ENCODE results near the gene BMS1.

Gene BMS1

GRCh38 chr10:42879380-42880254 is 97.0 kb downstream of the BMS1 start:
- no peaks in the 10 kb centered on the region for H3K4me1 Mint-ChIP-seq (ENCODE audit: low read depth)
- H3K27ac Mint-ChIP-seq: no peak overlapping the region

GRCh38 chr10:42880255-42880620 is 97.6 kb downstream of the BMS1 start:
- H3K36me3 Mint-ChIP-seq (ENCODE audit: low read depth): no peaks in the 10 kb centered on the region
- no peaks in the 10 kb centered on the region for H3K27me3 Mint-ChIP-seq
- peaks cover 12% of the 10 kb centered on the region for H3K9me3 Mint-ChIP-seq
- no peak overlapping the region for H3K27ac Mint-ChIP-seq
- H3K4me1 Mint-ChIP-seq (ENCODE audit: low read depth): no peaks in the 10 kb centered on the region
- H3K4me3 Mint-ChIP-seq: no peak overlapping the region

More at GRCh38 chr10:42879380-42880254, 97.0 kb downstream of the BMS1 start:
- no peak overlapping the region for H3K4me3 Mint-ChIP-seq
- H3K27me3 Mint-ChIP-seq: no peaks in the 10 kb centered on the region
- H3K9me3 Mint-ChIP-seq: peaks cover 12% of the 10 kb centered on the region
- H3K36me3 Mint-ChIP-seq (ENCODE audit: low read depth): no peaks in the 10 kb centered on the region

DNA sequence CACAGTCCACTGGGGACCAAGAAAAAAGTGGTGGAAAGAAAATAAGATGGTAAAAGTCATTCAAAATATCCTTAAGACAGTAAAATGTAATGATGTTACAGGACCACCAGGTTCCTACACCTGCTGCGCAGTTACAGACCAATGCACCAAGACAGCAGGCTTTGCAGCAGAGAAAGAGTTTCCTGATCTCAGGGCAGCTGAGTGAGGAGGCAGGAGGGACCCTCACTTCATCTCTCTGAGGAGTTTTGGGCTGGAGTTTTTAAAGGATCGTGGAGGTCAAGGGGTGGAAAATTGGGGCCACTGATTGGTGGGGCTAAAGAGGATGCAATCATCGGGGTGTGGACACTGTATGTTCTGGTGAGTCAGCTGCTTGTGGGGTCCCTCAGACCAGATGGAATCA is 100.0 kb downstream of the BMS1 start:
- Mint-ChIP-seq H3K4me3 (no peak overlapping the region), H3K36me3 (ENCODE audit: low read depth) (no peaks in the 10 kb centered on the region), H3K4me1 (ENCODE audit: low read depth) (no peaks in the 10 kb centered on the region), H3K27ac (no peak overlapping the region), H3K9me3 (peaks cover 12% of the 10 kb centered on the region), H3K27me3 (no peaks in the 10 kb centered on the region)
